K562 (cell line): ENCODE measurements around the gene RPL22L1.

Experiments
- CHD4 ChIP-seq: fragments of 200-600 bp; sonication (generic); IDR thresholded peaks from 3 replicates; pipeline ENCODE4 v1.6.1; 2012; ENCODE audit warnings: low read depth, mild to moderate bottlenecking, mixed read lengths, low read length, inconsistent platforms; ENCODE audit not compliant: insufficient read depth, insufficient replicate concordance, poor library complexity, severe bottlenecking
- ETV6 ChIP-seq, 3 experiments: fragments of 150-350 bp in 1 of 3; sonication (generic) in 1 of 3; formaldehyde crosslinking in 1 of 3; IDR thresholded peaks; 2 replicates each; pipeline versions ENCODE4 v1.6.1 to v1.8.0; 2014 to 2022; ENCODE audit warnings: borderline replicate concordance in 2 of 3, low read depth in 2 of 3, antibody characterized with exemption in 1 of 3, low read length in 1 of 3, mild to moderate bottlenecking in 1 of 3, missing genetic modification reagents in 1 of 3
- GABPB1 ChIP-seq: sonication (generic); formaldehyde crosslinking; IDR thresholded peaks from 2 replicates; pipeline ENCODE4 v1.8.0; 2022; ENCODE audit warnings: mild to moderate bottlenecking, missing genetic modification reagents
- POLR2A ChIP-seq: fragments of 450-650 bp; conservative IDR thresholded peaks from 2 replicates; pipeline ENCODE4 v1.6.1; 2016

DNA sequence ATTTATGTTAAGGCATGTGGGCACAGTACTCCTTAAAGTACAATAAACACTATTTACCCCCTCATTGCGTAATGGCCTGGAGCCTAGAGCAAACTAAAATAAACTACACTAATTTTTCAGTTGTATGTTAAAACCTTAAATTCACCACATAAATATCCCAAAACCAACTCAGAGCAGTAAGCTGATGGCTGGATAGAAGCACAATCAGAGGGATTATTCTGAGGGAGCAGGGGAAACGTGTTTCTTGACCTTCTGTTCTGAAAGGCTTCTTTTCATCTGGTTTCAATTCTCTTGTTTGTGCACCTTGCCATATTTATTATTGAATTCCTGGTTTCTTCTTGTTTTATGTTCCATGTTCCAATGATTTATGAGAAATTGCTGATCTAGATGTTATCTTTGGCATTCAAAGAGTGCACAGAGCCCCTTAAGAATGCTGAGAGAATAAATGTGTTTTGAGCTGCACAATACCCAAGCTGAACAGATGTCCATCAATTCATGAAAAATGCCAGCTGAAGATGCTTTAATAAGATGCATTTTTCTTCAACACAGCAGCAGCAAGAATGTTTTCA, 29.6 kb downstream of the RPL22L1 start:
- no peak for TF ChIP-seq CHD4
- TF ChIP-seq ETV6 (IDR thresholded peaks at IDR 0.05; ENCODE audit: borderline replicate concordance in 1 of 2, low read depth in 2 of 2, low read length in 1 of 2), result no peak
- no peak for TF ChIP-seq ETV6 (CRISPR knock-in tag; IDR thresholded peaks at IDR 0.05; ENCODE audit: borderline replicate concordance)
- TF ChIP-seq POLR2A, result no peak
- no peak for TF ChIP-seq GABPB1 (CRISPR knock-in tag)
